ENCODE data around the gene ABHD13.

ABHD13 gene

DNA sequence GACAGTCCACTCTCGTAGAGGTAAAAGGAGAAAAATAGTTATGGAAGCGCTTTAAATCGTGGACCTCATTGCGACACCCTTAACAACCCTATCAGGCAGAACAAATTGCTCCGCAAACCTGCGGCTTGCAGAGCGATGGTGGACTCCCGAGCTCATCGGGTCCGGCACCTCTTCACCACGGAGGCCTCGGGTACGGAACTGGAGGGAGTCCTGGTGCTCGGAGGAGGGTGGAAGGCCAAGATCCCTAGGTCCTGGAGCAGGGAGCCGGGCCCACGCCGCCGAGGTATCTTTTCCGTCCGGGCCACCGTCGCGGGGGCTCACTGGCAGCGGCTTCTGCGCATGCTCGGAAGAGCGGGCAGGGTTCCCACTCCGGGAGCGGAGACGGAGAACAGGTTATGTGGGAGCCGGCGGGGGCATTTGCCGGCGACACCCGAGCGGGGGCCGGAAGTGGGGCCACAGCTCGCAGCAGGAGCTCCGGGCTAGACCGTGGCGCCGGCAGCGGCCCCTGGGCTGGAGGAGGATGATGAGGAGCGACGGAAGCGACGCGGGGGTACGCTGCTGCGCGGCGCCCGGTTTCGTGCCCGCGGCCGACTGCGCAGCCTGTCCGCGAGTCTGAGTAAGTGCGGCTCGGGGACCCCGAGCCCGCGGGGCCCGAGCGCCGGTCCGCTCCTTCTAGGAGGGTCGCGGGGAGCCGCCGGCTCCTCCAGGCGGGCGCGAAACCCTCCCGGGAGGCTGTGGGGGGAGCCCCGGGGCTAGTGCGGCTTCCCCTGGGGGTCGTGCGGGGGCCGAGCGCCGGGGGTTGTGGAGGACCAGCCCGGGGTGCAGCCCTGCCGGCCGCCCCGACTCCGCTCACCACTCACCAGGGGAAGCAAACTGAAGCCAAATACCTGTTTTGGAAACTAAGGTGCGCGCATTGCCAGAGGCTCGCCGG lies at the start of gene ABHD13:
Gene ABHD13, plus strand, starts transcription at position 349 of the 931 bp plus-strand sequence. CDS start 10,827 bp downstream, outside the sequence.
- H3K4me3 ChIP-seq (ENCODE audit: low read length in 2 of 2): peak within 1 kb of the TSS; percentile 92 to 93
- H3K9me3 ChIP-seq (ENCODE audit: control insufficient read depth in 2 of 2, low read length in 2 of 2): no peaks in the 10 kb centered on the region
- peak within 1 kb of the TSS; percentile 82 to 83 for H3K27ac ChIP-seq (ENCODE audit: low read depth in 2 of 2, low read length in 2 of 2)
- H3K27me3 ChIP-seq (ENCODE audit: control insufficient read depth in 2 of 2, insufficient read depth in 2 of 2, low read length in 2 of 2): no peaks in the 10 kb centered on the region
- peak within 1 kb of the TSS; percentile 86 to 90 for H3K9ac ChIP-seq (ENCODE audit: low read depth in 1 of 2, low read length in 2 of 2)
- peaks cover 12 to 16% of the 10 kb centered on the region in 2 donors for H3K4me1 ChIP-seq (ENCODE audit: control insufficient read depth in 2 of 2, insufficient read depth in 2 of 2, low read length in 2 of 2)
- no peaks in the 10 kb centered on the region for H3K36me3 ChIP-seq (ENCODE audit: control insufficient read depth in 2 of 2, insufficient read depth in 2 of 2, low read length in 2 of 2)

DNA sequence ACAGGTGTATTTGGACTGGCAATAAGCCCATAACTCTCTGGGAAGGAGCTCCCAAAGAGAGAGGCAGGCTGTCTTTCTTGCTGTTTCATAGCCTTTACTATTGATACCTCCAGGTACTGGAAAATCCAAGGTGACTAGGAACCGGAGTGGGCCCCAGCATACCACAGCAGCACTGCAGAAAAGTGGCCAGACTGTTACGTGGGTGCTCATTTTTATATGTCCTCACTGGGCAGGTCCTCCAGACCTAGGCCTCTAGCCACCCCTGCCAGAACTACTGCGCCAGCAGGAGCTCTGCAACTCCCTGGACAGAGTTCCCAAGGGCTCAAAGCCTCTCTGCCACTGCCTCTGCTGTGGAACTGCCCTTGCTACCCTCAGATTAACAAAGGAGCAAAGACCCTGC lies 49.3 kb upstream of the ABHD13 start:
- Histone ChIP-seq H3K27me3 (ENCODE audit: control insufficient read depth in 2 of 2, insufficient read depth in 2 of 2, low read length in 2 of 2) (no peaks in the 10 kb centered on the region), H3K4me3 (ENCODE audit: low read length in 2 of 2) (no peak overlapping the region)

DNA sequence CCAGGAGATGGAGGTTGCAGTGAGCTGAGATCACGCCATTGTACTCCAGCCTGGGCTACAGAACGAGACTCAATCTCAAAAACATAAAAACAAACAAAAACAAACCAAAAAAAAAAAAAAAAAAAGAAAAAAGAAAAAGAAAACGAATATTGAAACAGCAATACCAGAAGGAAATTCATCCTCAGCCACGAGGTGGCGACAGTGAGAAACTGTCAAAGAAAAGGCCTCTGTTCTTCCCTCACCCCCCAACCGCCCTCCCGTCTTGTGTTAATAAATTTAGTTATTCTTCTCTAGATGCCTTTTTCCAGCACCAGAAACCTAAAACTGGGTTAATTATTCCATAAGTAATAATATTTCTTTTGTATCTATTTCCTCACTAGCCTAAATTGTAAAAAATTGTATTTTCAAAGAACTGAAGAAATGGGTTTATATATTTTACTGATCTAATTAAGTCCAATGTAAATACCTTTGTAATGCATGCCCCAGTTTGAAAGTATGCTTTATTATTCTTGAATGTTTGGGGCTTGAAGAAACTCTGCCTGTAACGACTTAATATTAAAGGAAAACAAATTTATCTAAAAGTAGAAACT lies 41.4 kb upstream of the ABHD13 start:
- no peak overlapping the region for H3K27ac ChIP-seq (ENCODE audit: low read depth in 2 of 2, low read length in 2 of 2)
- no peak overlapping the region for H3K4me3 ChIP-seq (ENCODE audit: low read length in 2 of 2)
- no peaks in the 10 kb centered on the region for H3K27me3 ChIP-seq (ENCODE audit: control insufficient read depth in 2 of 2, insufficient read depth in 2 of 2, low read length in 2 of 2)
- H3K36me3 ChIP-seq (ENCODE audit: control insufficient read depth in 2 of 2, insufficient read depth in 2 of 2, low read length in 2 of 2): no peaks in the 10 kb centered on the region
- no peak overlapping the region for H3K9ac ChIP-seq (ENCODE audit: low read depth in 1 of 2, low read length in 2 of 2)
- no peaks in the 10 kb centered on the region for H3K9me3 ChIP-seq (ENCODE audit: control insufficient read depth in 2 of 2, low read length in 2 of 2)
- no peaks in the 10 kb centered on the region for H3K4me1 ChIP-seq (ENCODE audit: control insufficient read depth in 2 of 2, insufficient read depth in 2 of 2, low read length in 2 of 2)

More for the DNA sequence above, 49.3 kb upstream of the ABHD13 start:
- H3K4me1 ChIP-seq (ENCODE audit: control insufficient read depth in 2 of 2, insufficient read depth in 2 of 2, low read length in 2 of 2): no peaks in the 10 kb centered on the region
- H3K27ac ChIP-seq (ENCODE audit: low read depth in 2 of 2, low read length in 2 of 2): no peak overlapping the region
- no peaks in the 10 kb centered on the region for H3K36me3 ChIP-seq (ENCODE audit: control insufficient read depth in 2 of 2, insufficient read depth in 2 of 2, low read length in 2 of 2)
- no peak overlapping the region for H3K9ac ChIP-seq (ENCODE audit: low read depth in 1 of 2, low read length in 2 of 2)
- H3K9me3 ChIP-seq (ENCODE audit: control insufficient read depth in 2 of 2, low read length in 2 of 2): no peaks in the 10 kb centered on the region

DNA sequence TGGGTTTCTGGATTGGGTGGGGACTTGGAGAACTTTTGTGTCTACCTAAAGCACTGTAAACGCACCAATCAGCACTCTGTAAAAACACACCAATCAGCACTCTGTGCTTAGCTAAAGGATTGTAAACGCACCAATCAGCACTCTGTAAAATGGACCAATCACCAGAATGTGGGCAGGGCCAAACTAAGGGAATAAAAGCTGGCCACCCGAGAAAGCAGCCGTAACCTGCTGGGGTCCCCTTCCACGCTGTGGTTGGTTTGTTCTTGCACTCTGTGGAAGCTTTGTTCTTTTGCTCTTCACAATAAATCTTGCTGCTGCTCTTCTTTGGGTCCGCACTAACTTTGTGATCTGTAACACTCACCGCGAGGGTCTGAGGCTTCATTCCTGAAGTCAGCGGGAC lies 40.1 kb upstream of the ABHD13 start:
- Histone ChIP-seq H3K27me3 (ENCODE audit: control insufficient read depth in 2 of 2, insufficient read depth in 2 of 2, low read length in 2 of 2) (no peaks in the 10 kb centered on the region), H3K27ac (ENCODE audit: low read depth in 2 of 2, low read length in 2 of 2) (no peak overlapping the region), H3K4me3 (ENCODE audit: low read length in 2 of 2) (no peak overlapping the region), H3K36me3 (ENCODE audit: control insufficient read depth in 2 of 2, insufficient read depth in 2 of 2, low read length in 2 of 2) (no peaks in the 10 kb centered on the region), H3K9ac (ENCODE audit: low read depth in 1 of 2, low read length in 2 of 2) (no peak overlapping the region), H3K4me1 (ENCODE audit: control insufficient read depth in 2 of 2, insufficient read depth in 2 of 2, low read length in 2 of 2) (no peaks in the 10 kb centered on the region), H3K9me3 (ENCODE audit: control insufficient read depth in 2 of 2, low read length in 2 of 2) (no peaks in the 10 kb centered on the region)

DNA sequence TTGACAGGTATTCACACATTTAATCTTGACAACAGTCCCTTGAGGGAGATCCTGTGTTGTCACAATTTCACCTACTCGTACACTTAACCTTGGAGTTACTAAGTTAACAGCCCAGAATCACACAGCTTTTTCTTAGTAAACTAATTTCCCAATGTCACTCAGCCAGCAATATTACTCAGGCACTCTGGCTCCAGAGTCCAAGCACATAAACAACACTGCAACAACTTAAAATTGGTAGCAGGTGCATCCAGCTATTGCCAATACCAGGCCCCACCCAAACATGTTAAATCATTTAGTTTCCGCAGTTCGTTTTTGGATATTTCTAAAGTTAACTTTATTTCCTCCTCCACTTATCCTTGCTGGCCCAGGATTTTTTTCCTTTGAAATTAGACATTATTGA lies 35.5 kb upstream of the ABHD13 start:
- Histone ChIP-seq H3K4me1 (ENCODE audit: control insufficient read depth in 2 of 2, insufficient read depth in 2 of 2, low read length in 2 of 2) (no peaks in the 10 kb centered on the region), H3K27me3 (ENCODE audit: control insufficient read depth in 2 of 2, insufficient read depth in 2 of 2, low read length in 2 of 2) (no peaks in the 10 kb centered on the region), H3K27ac (ENCODE audit: low read depth in 2 of 2, low read length in 2 of 2) (no peak overlapping the region), H3K9me3 (ENCODE audit: control insufficient read depth in 2 of 2, low read length in 2 of 2) (no peaks in the 10 kb centered on the region), H3K9ac (ENCODE audit: low read depth in 1 of 2, low read length in 2 of 2) (no peak overlapping the region), H3K36me3 (ENCODE audit: control insufficient read depth in 2 of 2, insufficient read depth in 2 of 2, low read length in 2 of 2) (no peaks in the 10 kb centered on the region), H3K4me3 (ENCODE audit: low read length in 2 of 2) (no peak overlapping the region)

DNA sequence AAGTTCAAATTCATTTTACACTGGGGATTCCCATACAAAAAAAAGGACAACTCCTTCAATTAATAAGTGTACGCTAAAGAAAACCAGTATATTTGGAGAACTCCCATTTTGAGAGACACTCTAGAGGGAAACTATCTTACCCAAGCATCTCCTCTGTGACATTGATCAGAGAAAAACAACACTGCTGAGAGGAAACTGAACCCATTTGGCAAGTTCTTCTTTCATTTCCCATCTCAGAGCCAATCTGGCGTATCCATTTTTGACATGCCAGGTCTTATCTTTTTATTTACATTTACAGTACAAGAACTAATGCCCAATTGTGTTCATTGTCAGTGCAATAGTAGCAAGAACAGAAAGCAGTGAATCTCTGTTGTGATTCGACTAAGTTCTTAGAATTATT lies 33.0 kb upstream of the ABHD13 start:
- H3K27ac ChIP-seq (ENCODE audit: low read depth in 2 of 2, low read length in 2 of 2): no peak overlapping the region
- H3K27me3 ChIP-seq (ENCODE audit: control insufficient read depth in 2 of 2, insufficient read depth in 2 of 2, low read length in 2 of 2): peaks cover 0 to 2% of the 10 kb centered on the region in 2 donors
- no peak overlapping the region for H3K9ac ChIP-seq (ENCODE audit: low read depth in 1 of 2, low read length in 2 of 2)
- H3K9me3 ChIP-seq (ENCODE audit: control insufficient read depth in 2 of 2, low read length in 2 of 2): no peaks in the 10 kb centered on the region
- no peak overlapping the region for H3K4me3 ChIP-seq (ENCODE audit: low read length in 2 of 2)
- no peaks in the 10 kb centered on the region for H3K4me1 ChIP-seq (ENCODE audit: control insufficient read depth in 2 of 2, insufficient read depth in 2 of 2, low read length in 2 of 2)
- H3K36me3 ChIP-seq (ENCODE audit: control insufficient read depth in 2 of 2, insufficient read depth in 2 of 2, low read length in 2 of 2): no peaks in the 10 kb centered on the region

DNA sequence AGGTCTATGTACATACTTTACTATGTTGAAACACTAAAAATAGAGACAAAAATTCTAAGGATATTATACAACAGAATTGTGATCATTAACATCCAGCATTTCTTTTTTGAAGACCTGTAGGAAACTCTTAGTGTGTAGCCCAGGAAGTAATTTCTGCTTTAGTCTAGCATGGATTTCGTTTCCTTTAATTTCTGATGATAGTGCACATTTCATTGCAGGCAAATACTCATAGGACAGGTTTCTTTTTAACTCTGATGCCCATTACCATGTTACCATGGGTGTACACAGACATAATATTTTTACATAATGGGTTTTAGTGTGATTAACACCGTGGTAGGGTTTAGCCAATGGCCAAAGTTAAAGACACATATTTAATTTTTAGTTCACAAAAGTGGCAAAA lies 29.9 kb upstream of the ABHD13 start:
- no peaks in the 10 kb centered on the region for H3K9me3 ChIP-seq (ENCODE audit: control insufficient read depth in 2 of 2, low read length in 2 of 2)
- H3K27me3 ChIP-seq (ENCODE audit: control insufficient read depth in 2 of 2, insufficient read depth in 2 of 2, low read length in 2 of 2): peaks cover 0 to 2% of the 10 kb centered on the region in 2 donors
- no peaks in the 10 kb centered on the region for H3K4me1 ChIP-seq (ENCODE audit: control insufficient read depth in 2 of 2, insufficient read depth in 2 of 2, low read length in 2 of 2)
- H3K27ac ChIP-seq (ENCODE audit: low read depth in 2 of 2, low read length in 2 of 2): no peak overlapping the region
- no peak overlapping the region for H3K4me3 ChIP-seq (ENCODE audit: low read length in 2 of 2)
- H3K36me3 ChIP-seq (ENCODE audit: control insufficient read depth in 2 of 2, insufficient read depth in 2 of 2, low read length in 2 of 2): no peaks in the 10 kb centered on the region
- no peak overlapping the region for H3K9ac ChIP-seq (ENCODE audit: low read depth in 1 of 2, low read length in 2 of 2)

DNA sequence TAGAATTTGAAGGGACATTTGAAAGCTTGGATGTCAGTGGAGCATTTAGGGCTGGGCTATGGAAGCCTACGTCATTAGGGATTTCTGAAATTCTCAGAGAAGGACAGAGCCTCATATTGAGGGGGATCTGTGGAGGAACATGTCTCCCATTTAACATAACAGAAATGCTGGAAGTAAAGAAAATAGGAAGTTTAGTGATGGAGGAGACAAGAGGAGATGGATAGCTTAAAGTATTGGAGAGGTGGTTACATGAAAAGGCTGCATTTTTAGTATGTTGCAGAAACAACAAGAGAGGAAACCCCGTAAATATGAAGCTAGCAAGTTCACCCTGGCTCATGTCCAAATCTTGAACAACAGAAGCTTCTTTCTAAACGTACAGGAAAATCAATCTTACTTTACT lies 27.3 kb upstream of the ABHD13 start:
- peaks cover 0 to 5% of the 10 kb centered on the region in 2 donors for H3K9me3 ChIP-seq (ENCODE audit: control insufficient read depth in 2 of 2, low read length in 2 of 2)
- peaks cover 0 to 2% of the 10 kb centered on the region in 2 donors for H3K27me3 ChIP-seq (ENCODE audit: control insufficient read depth in 2 of 2, insufficient read depth in 2 of 2, low read length in 2 of 2)
- no peak overlapping the region for H3K27ac ChIP-seq (ENCODE audit: low read depth in 2 of 2, low read length in 2 of 2)
- H3K4me1 ChIP-seq (ENCODE audit: control insufficient read depth in 2 of 2, insufficient read depth in 2 of 2, low read length in 2 of 2): no peaks in the 10 kb centered on the region
- no peak overlapping the region for H3K4me3 ChIP-seq (ENCODE audit: low read length in 2 of 2)
- H3K9ac ChIP-seq (ENCODE audit: low read depth in 1 of 2, low read length in 2 of 2): no peak overlapping the region
- no peaks in the 10 kb centered on the region for H3K36me3 ChIP-seq (ENCODE audit: control insufficient read depth in 2 of 2, insufficient read depth in 2 of 2, low read length in 2 of 2)

DNA sequence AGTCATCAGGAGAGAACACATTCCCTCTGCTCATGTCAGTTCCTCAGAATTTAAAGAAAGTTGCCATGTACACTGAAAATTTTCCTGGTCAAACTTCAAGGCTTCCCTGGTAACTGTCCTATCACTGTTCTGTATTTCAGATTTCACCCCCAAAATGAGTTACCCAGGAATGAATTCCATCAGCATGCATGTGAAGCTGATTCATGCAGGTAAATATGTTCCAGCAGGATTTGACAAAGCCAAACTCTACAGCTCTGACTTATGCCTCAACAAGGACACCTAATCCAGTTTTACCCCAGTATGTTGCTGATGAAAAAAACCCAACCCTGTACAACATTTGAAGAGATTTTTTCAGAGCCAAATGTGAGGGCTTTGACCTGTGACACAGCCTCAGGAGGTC lies 24.4 kb upstream of the ABHD13 start:
- Histone ChIP-seq H3K36me3 (ENCODE audit: control insufficient read depth in 2 of 2, insufficient read depth in 2 of 2, low read length in 2 of 2) (no peaks in the 10 kb centered on the region), H3K27ac (ENCODE audit: low read depth in 2 of 2, low read length in 2 of 2) (no peak overlapping the region), H3K9ac (ENCODE audit: low read depth in 1 of 2, low read length in 2 of 2) (no peak overlapping the region), H3K4me1 (ENCODE audit: control insufficient read depth in 2 of 2, insufficient read depth in 2 of 2, low read length in 2 of 2) (no peaks in the 10 kb centered on the region), H3K4me3 (ENCODE audit: low read length in 2 of 2) (no peak overlapping the region), H3K9me3 (ENCODE audit: control insufficient read depth in 2 of 2, low read length in 2 of 2) (peaks cover 0 to 5% of the 10 kb centered on the region in 2 donors), H3K27me3 (ENCODE audit: control insufficient read depth in 2 of 2, insufficient read depth in 2 of 2, low read length in 2 of 2) (peaks cover 0 to 2% of the 10 kb centered on the region in 2 donors)

DNA sequence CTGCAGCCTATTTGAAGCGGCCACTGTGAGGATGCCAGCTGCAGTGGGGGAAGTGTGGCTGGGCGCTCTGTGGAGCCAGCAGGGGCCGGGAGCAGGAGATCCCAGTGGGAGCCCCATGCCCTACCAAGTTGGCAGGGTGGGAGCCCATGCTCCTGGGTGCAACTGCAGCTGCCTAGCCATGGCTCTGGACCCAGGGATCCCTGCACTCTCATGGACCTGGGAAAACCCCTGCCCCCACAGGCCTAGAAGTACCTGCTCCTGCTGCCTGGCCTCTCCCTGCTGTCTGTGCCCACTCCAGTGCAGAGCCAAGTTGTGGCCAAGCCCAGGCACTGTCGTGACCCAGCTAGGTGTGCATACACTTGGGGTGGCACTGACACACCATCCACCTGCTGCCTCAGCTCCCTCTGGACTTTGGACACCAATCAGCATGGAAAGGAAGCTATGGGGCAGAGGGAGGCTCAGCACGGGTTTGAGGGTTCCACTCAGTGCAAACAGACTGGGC lies 23.7 kb upstream of the ABHD13 start:
- Histone ChIP-seq H3K4me3 (ENCODE audit: low read length in 2 of 2) (no peak overlapping the region), H3K9me3 (ENCODE audit: control insufficient read depth in 2 of 2, low read length in 2 of 2) (peaks cover 0 to 5% of the 10 kb centered on the region in 2 donors), H3K27ac (ENCODE audit: low read depth in 2 of 2, low read length in 2 of 2) (no peak overlapping the region), H3K36me3 (ENCODE audit: control insufficient read depth in 2 of 2, insufficient read depth in 2 of 2, low read length in 2 of 2) (no peaks in the 10 kb centered on the region), H3K9ac (ENCODE audit: low read depth in 1 of 2, low read length in 2 of 2) (no peak overlapping the region), H3K27me3 (ENCODE audit: control insufficient read depth in 2 of 2, insufficient read depth in 2 of 2, low read length in 2 of 2) (peaks cover 0 to 2% of the 10 kb centered on the region in 2 donors), H3K4me1 (ENCODE audit: control insufficient read depth in 2 of 2, insufficient read depth in 2 of 2, low read length in 2 of 2) (no peaks in the 10 kb centered on the region)
